GM23248 (cell line): Measurements from ENCODE around the gene BHLHE41. TPM values are rescaled to one million over a fixed set of nuclear protein-coding genes. Genes with fewer than 3 reads are reported as not detected.

Source experiments
- DNase-seq: peaks from one replicate; pipeline ENCODE4 v3.0.0-alpha.2; 2015
- H2AFZ ChIP-seq: fragments of 200-600 bp; sonication (generic); 2 replicates; pipeline ENCODE4 v1.6.1; 2016; ENCODE audit warnings: antibody characterized with exemption
- H3F3A ChIP-seq: fragments of 200-600 bp; sonication (generic); 2 replicates; pipeline ENCODE4 v1.6.1; 2016; ENCODE audit warnings: mild to moderate bottlenecking, antibody characterized with exemption, mixed run types; ENCODE audit not compliant: insufficient read depth
- H3K27ac ChIP-seq: fragments of 200-600 bp; sonication (generic); 2 replicates; pipeline ENCODE4 v1.5.1; 2016; ENCODE audit warnings: mild to moderate bottlenecking
- H3K27me3 ChIP-seq: fragments of 200-600 bp; sonication (generic); replicated peaks from 2 replicates; pipeline ENCODE4 v1.6.1; 2016; ENCODE audit warnings: mild to moderate bottlenecking; ENCODE audit not compliant: insufficient read depth
- H3K36me3 ChIP-seq: fragments of 200-600 bp; sonication (generic); 2 replicates; pipeline ENCODE4 v1.6.1; 2016; ENCODE audit warnings: low read depth, mild to moderate bottlenecking
- H3K4me1 ChIP-seq: fragments of 200-600 bp; sonication (generic); 2 replicates; pipeline ENCODE4 v1.6.1; 2016; ENCODE audit warnings: mild to moderate bottlenecking; ENCODE audit not compliant: insufficient read depth
- H3K4me2 ChIP-seq: fragments of 200-600 bp; sonication (generic); one replicate; pipeline ENCODE4 v1.6.1; 2016; ENCODE audit warnings: mild to moderate bottlenecking; ENCODE audit not compliant: unreplicated experiment
- H3K4me3 ChIP-seq: fragments of 200-600 bp; sonication (generic); 2 replicates; pipeline ENCODE4 v1.5.1; 2016; ENCODE audit warnings: mild to moderate bottlenecking
- H3K79me2 ChIP-seq: fragments of 200-600 bp; sonication (generic); 2 replicates; pipeline ENCODE4 v1.6.1; 2016; ENCODE audit warnings: mild to moderate bottlenecking; ENCODE audit not compliant: insufficient read depth
- H3K9ac ChIP-seq: fragments of 200-600 bp; sonication (generic); 2 replicates; pipeline ENCODE4 v1.6.1; 2016; ENCODE audit warnings: mild to moderate bottlenecking
- H3K9me2 ChIP-seq: fragments of 200-600 bp; sonication (generic); 2 replicates; pipeline ENCODE4 v1.6.1; 2016; ENCODE audit warnings: mixed run types, mild to moderate bottlenecking, moderate library complexity; ENCODE audit not compliant: insufficient read depth
- H3K9me3 ChIP-seq: fragments of 200-600 bp; sonication (generic); one replicate; pipeline ENCODE4 v1.6.1; 2017; ENCODE audit warnings: low read depth
- H4K20me1 ChIP-seq: fragments of 200-600 bp; sonication (generic); 2 replicates; pipeline ENCODE4 v1.6.0; 2016; ENCODE audit not compliant: insufficient read depth
- EZH2 ChIP-seq: fragments of 200-600 bp; sonication (generic); IDR thresholded peaks from 2 replicates; pipeline ENCODE4 v1.6.1; 2018; ENCODE audit warnings: antibody characterized with exemption, mild to moderate bottlenecking; ENCODE audit not compliant: insufficient read depth, poor library complexity, severe bottlenecking
- EZH2phosphoT487 ChIP-seq: fragments of 200-600 bp; sonication (generic); IDR thresholded peaks from 2 replicates; pipeline ENCODE4 v1.6.1; 2018; ENCODE audit warnings: antibody characterized with exemption, moderate library complexity, mild to moderate bottlenecking, low read depth; ENCODE audit not compliant: insufficient read depth
- WGBS, 2 experiments: methylation state at CpG; one replicate each; pipeline ENCODE4 v1.1.6; 2015 to 2017; ENCODE audit warnings: low lambda C conversion rate in 2 of 2, low coverage in 1 of 2; ENCODE audit errors: missing lambda C conversion rate in 2 of 2; 5-methylcytosine and 5-hydroxymethylcytosine counted together
- in situ Hi-C: fragments of 300-500 bp; cut with MboI; formaldehyde crosslinking; loops from 2 replicates; pipeline ENCODE4 v1.15.0; 2020
- polyA plus RNA-seq: library from polyadenylated mRNA; unstranded; fragments of >200 nt; fragmentation: Nextera tagmentation; extraction: Ambion mirVana; gene quantifications from 2 replicates; pipeline ENCODE4 v1.2.1, GENCODE V29; 2016
- total RNA-seq: library from RNA; depleted of rRNA; stranded (reverse); fragments of >200 nt; shearing (Covaris generic); gene quantifications from 2 replicates; pipeline ENCODE4 v1.2.3, GENCODE V29; 2014

Gene BHLHE41
- total and polyA plus RNA-seq, 2 experiments from 2014 or later = 0.76 to 1.3 TPM

DNA sequence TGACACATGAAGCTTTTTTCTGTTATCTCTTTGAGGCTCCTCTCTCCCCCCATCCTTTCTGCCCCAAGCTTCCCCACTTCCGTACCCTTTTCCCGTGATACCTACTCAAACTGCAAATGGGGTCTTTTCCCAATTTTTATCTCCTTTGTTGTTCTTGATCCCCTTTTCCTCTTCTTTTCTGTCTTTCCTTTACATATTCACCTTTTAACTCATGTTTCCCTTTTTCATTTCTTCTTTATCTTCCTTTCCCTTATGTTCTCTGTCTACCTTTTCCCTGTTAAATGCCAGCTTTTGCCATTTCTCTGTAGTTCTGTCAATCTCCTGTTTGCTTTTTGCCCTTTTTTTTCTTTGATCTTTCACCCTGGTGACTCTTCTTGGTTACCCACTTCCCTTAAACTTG, 2.6 kb upstream of the BHLHE41 start:
- H3K9me2 ChIP-seq = no peaks in the 10 kb centered on the region
- H4K20me1 ChIP-seq = no peaks in the 10 kb centered on the region
- no peak overlapping the region for H2AFZ ChIP-seq
- H3F3A ChIP-seq = peaks cover 33% of the 10 kb centered on the region
- H3K9ac ChIP-seq = no peak overlapping the region
- no peaks in the 10 kb centered on the region for H3K27me3 ChIP-seq
- in situ Hi-C loops = no loop called here
- H3K36me3 ChIP-seq = no peaks in the 10 kb centered on the region
- H3K9me3 ChIP-seq = no peaks in the 10 kb centered on the region
- H3K4me1 ChIP-seq = peaks cover 25% of the 10 kb centered on the region
- H3K4me3 ChIP-seq = no peak overlapping the region
- no peak for DNase-seq
- WGBS, 2 experiments = 96 to 98% methylated on average over 2 of the region's 2 CpGs
- no peak for TF ChIP-seq EZH2phosphoT487
- TF ChIP-seq EZH2 = no peak
- H3K27ac ChIP-seq = no peak overlapping the region
- H3K4me2 ChIP-seq = no peak overlapping the region
- H3K79me2 ChIP-seq = no peaks in the 10 kb centered on the region

DNA sequence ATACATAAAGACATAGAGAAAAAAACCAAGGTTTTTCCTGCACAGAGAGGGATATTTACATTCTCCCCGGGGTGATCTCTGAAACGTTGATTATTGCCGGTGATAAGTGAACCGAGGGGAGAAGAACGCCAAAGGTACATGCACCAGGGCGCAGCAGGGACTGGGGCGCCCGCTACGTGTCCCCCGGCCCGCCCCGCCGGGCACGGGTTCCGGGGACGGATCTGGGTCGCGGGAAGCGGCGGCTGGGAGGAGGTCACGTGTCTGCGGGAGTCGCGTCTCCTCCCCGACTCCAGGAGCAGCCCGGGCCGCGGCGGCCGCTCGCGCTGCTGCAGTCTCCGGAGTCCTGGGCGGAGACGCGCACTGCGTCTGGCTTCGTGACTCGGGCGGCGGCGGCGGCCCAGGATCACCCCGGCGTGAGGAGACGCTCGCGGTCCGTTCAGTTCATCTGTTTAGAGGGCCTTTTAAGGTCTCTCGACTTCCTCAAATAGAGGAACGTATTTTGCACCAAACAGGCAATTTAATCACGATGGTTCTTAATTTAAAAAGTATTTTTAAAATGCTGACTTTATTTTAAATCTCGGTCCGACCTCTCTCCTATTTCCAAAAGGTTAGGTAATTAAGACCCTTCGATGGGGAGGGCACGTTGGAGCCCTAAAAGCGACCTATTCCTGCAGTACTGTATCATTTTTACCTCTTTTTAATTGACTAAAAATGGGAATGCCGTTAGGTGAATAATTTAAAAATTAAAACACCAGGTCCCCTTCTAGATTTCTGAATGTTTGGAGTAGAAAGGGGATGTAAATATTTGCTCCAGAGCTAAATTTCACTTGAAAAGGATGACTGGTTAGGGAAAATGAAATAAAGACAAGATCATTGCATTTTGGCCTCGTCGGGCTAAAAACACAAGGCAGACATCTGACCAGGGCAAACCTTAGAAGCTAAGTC, 1.8 kb upstream of the BHLHE41 start:
- WGBS, 2 experiments = 7 to 8% methylated on average over 56 to 58 of the region's 60 CpGs
- H3K36me3 ChIP-seq = no peaks in the 10 kb centered on the region
- peak; percentile 94 for DNase-seq

DNA sequence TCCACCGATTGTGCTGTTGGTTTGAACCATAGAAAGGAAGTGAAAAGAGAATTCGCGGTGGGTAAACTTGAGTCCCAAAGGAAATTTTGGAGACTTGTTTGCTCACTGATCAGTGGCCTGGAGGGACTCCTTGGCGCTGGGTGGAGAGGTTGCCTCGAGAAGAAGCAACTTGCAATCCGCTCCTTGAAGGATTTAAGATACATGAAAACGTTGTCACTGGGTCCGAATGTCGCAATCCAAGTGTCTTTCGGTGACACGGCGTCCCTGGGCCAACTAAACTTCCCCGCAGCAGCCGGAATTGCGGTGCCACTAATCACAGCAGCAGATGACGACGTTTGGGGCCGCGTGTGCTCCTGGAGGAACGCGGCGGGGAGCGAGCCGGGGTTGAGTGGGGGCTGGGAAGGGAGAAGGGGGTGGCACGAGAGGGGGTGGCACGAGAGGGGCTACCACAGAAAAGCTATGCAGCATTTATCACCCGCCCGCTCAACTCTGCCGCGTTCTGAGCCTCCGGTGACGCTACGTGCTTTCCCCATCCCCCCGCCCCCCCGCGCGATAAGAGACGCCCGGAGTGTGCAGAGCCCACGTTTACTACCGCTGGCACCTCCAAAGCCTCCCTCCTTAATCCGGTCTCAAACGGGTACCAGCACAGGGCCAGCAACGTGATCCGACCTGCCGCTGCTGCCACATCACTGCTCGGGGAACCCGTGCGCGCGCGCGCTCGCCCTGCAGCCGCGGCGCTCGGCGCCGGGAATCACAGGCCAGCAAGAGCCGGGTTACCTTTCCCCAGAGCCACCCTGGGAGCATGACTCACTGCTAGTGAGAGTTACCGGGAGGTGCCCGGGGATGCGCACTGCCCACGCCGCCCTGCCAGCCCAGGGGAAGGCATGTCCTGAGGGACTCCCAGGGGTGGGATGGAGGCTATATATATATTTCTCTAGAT, 833 bp upstream of the BHLHE41 start:
- no peaks in the 10 kb centered on the region for H3K9me3 ChIP-seq
- no peak for TF ChIP-seq EZH2
- no peak for TF ChIP-seq EZH2phosphoT487
- H3K9ac ChIP-seq = peak overlapping the region; percentile 93
- in situ Hi-C loops = no loop called here
- H3K4me3 ChIP-seq = peak overlapping the region; percentile 85
- no peaks in the 10 kb centered on the region for H3K9me2 ChIP-seq
- H3K4me2 ChIP-seq = peak overlapping the region; percentile 98
- no peaks in the 10 kb centered on the region for H3K36me3 ChIP-seq
- peaks cover 25% of the 10 kb centered on the region for H3K4me1 ChIP-seq
- H4K20me1 ChIP-seq = no peaks in the 10 kb centered on the region
- H3K27ac ChIP-seq = peak overlapping the region; percentile 84
- DNase-seq = peak; percentile 91
- peak overlapping the region; percentile 87 for H2AFZ ChIP-seq
- H3K79me2 ChIP-seq = no peaks in the 10 kb centered on the region
- 0 to 1% methylated on average over 48 to 62 of the region's 66 CpGs for WGBS, 2 experiments
- H3F3A ChIP-seq = peaks cover 33% of the 10 kb centered on the region
- no peaks in the 10 kb centered on the region for H3K27me3 ChIP-seq

More for the DNA sequence above, 1.8 kb upstream of the BHLHE41 start:
- no peaks in the 10 kb centered on the region for H3K9me3 ChIP-seq
- H3K4me3 ChIP-seq = peak overlapping the region; percentile 85
- peaks cover 25% of the 10 kb centered on the region for H3K4me1 ChIP-seq
- no peaks in the 10 kb centered on the region for H3K27me3 ChIP-seq
- no peaks in the 10 kb centered on the region for H3K9me2 ChIP-seq
- no peak for TF ChIP-seq EZH2phosphoT487
- TF ChIP-seq EZH2 = no peak
- H3K4me2 ChIP-seq = peak overlapping the region; percentile 98
- H3F3A ChIP-seq = peaks cover 33% of the 10 kb centered on the region
- no peaks in the 10 kb centered on the region for H3K79me2 ChIP-seq
- peak overlapping the region; percentile 84 for H3K27ac ChIP-seq
- H4K20me1 ChIP-seq = no peaks in the 10 kb centered on the region
- H2AFZ ChIP-seq = peak overlapping the region; percentile 87
- in situ Hi-C loops = no loop called here
- H3K9ac ChIP-seq = peak overlapping the region; percentile 93

DNA sequence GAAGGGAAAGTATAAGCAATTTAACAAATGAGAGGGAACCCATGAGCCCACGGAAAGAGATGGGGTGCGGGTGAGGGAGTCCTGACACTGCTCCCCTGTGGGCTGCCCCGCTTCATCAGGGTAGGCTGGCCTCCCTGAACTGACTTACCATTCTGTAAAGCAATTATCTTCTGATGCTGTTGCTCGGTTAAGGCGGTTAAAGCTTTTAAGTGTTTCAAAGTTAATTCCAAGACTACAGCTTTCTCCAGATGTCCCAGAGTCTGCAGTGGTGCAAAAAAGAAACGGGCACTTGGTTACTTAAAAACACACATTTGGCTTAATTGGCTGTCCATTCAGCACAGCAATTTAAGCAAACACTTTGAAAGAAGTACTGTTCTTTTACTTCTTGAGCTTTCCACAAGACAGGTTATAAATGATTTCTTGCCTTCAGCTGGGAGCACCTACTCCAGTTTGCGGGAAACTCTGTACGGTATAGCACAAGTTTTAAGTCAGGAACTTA, 1.3 kb downstream of the BHLHE41 start:
- peak overlapping the region; percentile 79 for H2AFZ ChIP-seq
- peak overlapping the region; percentile 84 for H3K27ac ChIP-seq
- WGBS, 2 experiments = 5 to 6% methylated on average over 8 of the region's 8 CpGs
- H3K27me3 ChIP-seq = no peaks in the 10 kb centered on the region
- peaks cover 25% of the 10 kb centered on the region for H3K4me1 ChIP-seq
- no peaks in the 10 kb centered on the region for H4K20me1 ChIP-seq
- no peak for DNase-seq
- peak overlapping the region; percentile 86 for H3K4me2 ChIP-seq
- H3K36me3 ChIP-seq = no peaks in the 10 kb centered on the region
- no peaks in the 10 kb centered on the region for H3K9me2 ChIP-seq
- H3K9me3 ChIP-seq = no peaks in the 10 kb centered on the region
- in situ Hi-C loops = no loop called here
- peak overlapping the region; percentile 84 for H3K9ac ChIP-seq
- H3F3A ChIP-seq = peaks cover 30% of the 10 kb centered on the region
- peak; percentile 12 for TF ChIP-seq EZH2
- TF ChIP-seq EZH2phosphoT487 = no peak
- H3K4me3 ChIP-seq = peak overlapping the region; percentile 74
- no peaks in the 10 kb centered on the region for H3K79me2 ChIP-seq
